Epithelial cell of esophagus (primary cell): ENCODE data around the gene ZNF560.
"Not testable (repeated sequence)": the region's sequence is repeated elsewhere in the genome, so short reads cannot be mapped to it uniquely, and the experiment has no call there.

ENCODE experiments used
- DNase-seq: peaks from one replicate; pipeline ENCODE4 v3.0.0; 2010; ENCODE audit warnings: low read depth
- H3K4me3 ChIP-seq: 2 replicates; pipeline ENCODE4 v1.5.1; 2011; ENCODE audit warnings: mild to moderate bottlenecking, low read length, control low read depth
- CTCF ChIP-seq: IDR thresholded peaks from 2 replicates; pipeline ENCODE4 v1.5.1; 2011; ENCODE audit warnings: low read depth, mild to moderate bottlenecking, low read length, control low read depth, inconsistent platforms; ENCODE audit not compliant: insufficient read depth; ENCODE audit errors: missing control alignments

The ZNF560 gene

DNA sequence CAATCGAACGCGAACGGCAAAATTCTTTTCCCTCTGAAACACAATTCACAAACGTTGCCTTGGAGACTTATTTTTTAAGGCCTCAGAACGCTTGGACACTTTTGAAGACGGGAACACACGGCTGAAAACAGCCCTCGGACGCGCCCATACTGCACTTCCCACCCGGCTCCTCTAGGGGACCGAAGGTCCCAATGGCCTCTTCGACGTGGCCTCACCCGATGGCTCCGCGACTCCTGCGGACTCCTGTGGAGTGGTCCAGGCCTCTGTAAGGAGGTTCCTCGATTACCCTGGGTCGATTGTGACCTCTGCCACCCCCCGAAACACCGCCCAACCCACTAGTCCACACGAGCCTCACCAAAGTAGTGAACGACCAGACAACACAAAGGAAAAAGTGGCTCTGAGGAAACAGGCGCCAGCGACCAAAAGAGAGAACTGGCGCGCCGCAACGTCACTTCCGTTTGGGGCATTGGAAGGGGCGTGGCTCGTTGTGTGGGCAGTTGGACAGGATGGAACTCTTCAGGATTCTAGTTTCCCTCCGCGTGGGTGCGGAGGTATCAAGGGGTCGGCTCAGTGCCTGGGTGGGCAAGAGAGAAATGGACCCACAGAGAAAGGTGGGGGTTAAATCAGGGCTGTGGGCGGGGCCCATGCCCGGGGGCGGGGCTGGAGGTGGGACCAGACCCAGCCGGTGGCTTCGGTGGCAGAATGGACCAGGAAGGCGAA, at the start of gene ZNF560:
Gene ZNF560, minus strand, starts transcription at position 434 of the 720 bp plus-strand sequence. CDS start 23,303 bp downstream, outside the sequence.
- no peak for TF ChIP-seq CTCF
- peak within 1 kb of the TSS; percentile 4 for H3K4me3 ChIP-seq
- DNase-seq: peak; percentile 4

- TF ChIP-seq CTCF: no peak
- no peak overlapping the region for H3K4me3 ChIP-seq
- no peak for DNase-seq
Measured at GRCh38 chr19:9547870-9548269, 49.5 kb upstream of the ZNF560 start.

DNA sequence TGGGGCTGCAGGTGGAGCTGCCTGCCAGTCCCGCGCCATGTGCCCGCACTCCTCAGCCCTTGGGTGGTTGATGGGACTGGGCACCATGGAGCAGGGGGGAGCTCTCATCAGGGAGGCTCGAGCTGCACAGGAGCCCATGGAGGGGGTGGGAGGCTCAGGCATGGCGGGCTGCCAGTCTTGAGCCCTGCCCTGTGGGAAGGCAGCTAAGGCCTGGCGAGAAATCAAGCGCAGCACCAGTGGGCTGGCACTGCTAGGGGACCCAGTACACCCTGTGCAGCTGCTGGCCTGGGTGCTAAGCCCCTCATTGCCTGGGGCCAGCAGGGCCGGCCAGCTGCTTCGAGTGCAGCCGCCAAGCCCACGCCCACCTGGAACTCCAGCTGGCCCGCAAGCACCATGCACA, 42.9 kb upstream of the ZNF560 start:
- H3K4me3 ChIP-seq, DNase-seq: not testable (repeated sequence)

- H3K4me3 ChIP-seq: not testable (repeated sequence)
- peak; percentile 73 for DNase-seq
Measured at GRCh38 chr19:9539921-9540320, 41.5 kb upstream of the ZNF560 start.

- not testable (repeated sequence) for DNase-seq, H3K4me3 ChIP-seq
Measured at GRCh38 chr19:9539201-9539600, 40.8 kb upstream of the ZNF560 start.

GRCh38 chr19:9538183-9539058, 40.0 kb upstream of the ZNF560 start, which contains the start of gene ZNF426:
Gene ZNF426 (minus strand): TSS chr19:9538645. CDS start chr19:9536232, 2,413 bp downstream.
- TF ChIP-seq CTCF: no peak
- H3K4me3 ChIP-seq: peak within 1 kb of the TSS; percentile 98
- peak; percentile 89 for DNase-seq

DNA sequence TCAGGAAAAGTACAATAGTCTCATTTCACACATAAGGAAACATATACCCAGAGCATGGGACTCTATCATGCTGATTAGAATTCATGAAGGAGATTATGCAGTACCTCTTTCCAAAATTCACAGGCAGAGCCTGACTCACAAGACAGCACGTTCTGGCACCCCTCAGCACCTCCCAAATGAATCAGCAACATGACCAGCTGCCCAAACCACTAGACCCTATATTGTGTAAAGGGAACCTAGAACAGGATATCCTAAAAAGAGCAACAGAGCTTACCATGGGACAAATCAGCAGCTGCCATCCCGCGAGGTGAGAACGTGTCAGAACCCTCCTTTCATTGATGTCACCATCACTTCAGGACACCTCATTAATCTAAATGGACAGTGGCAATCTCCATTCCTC, 37.5 kb upstream of the ZNF560 start:
- no peak for TF ChIP-seq CTCF
- no peak overlapping the region for H3K4me3 ChIP-seq
- DNase-seq: peak; percentile 41

DNA sequence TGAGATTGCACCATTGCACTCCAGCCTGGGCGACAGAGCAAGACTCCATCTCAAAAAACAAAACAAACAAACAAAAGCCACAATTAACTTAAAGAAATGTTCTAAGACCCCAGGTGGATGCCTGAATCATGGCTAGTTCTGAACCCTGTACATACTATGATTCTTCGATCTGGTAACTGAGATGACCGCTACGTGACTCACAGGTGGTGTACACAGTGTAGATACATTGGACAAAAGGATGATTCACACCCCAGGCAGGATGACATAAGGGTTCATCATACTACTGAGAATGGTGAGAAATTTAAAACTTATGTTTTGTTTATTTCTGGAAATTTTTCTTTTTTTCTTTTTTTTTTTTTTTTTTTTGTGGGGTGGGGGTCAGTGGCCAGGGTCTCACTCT, 33.5 kb upstream of the ZNF560 start:
- no peak overlapping the region for H3K4me3 ChIP-seq
- TF ChIP-seq CTCF: no peak
- DNase-seq: peak; percentile 67
